Testis (tissue), 2 donors: ENCODE data around the gene CTSW.

Experiments used
- POLR2A ChIP-seq: fragments of 450-650 bp; IDR thresholded peaks from one replicate; pipeline ENCODE4 v1.6.1; 2017; ENCODE audit warnings: antibody characterized with exemption, mild to moderate bottlenecking, moderate library complexity
- TF ChIP-seq, protein P1 (sequence below), 3 experiments: fragments of 450-650 bp in 2 of 3; fragments of 200-600 bp in 1 of 3; sonication (generic) in 1 of 3; IDR thresholded peaks; one replicate each; pipeline ENCODE4 v1.5.1; 2016 to 2019; ENCODE audit warnings: antibody characterized with exemption in 3 of 3, mild to moderate bottlenecking in 2 of 3, moderate library complexity in 1 of 3

DNA sequence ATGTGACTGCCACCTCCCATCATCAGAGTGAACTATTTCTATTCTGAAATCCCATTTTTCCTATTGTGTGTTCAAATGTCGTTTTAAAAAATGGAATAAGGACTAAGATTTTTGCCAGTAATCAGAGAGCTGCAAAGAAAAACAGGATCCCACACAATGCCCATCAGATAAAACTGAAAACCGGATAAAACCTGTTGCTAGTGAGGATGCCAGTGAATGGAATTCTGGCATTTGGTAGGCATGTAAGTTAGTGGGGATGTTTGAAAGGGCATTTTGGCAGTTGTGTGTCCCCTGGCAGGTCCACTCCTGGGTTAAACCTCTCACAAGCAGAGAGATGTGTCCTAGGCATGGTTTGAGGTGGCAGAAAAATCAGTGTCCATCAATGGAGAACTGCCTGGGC, 45.8 kb downstream of the CTSW start:
- TF ChIP-seq, protein P1, sequence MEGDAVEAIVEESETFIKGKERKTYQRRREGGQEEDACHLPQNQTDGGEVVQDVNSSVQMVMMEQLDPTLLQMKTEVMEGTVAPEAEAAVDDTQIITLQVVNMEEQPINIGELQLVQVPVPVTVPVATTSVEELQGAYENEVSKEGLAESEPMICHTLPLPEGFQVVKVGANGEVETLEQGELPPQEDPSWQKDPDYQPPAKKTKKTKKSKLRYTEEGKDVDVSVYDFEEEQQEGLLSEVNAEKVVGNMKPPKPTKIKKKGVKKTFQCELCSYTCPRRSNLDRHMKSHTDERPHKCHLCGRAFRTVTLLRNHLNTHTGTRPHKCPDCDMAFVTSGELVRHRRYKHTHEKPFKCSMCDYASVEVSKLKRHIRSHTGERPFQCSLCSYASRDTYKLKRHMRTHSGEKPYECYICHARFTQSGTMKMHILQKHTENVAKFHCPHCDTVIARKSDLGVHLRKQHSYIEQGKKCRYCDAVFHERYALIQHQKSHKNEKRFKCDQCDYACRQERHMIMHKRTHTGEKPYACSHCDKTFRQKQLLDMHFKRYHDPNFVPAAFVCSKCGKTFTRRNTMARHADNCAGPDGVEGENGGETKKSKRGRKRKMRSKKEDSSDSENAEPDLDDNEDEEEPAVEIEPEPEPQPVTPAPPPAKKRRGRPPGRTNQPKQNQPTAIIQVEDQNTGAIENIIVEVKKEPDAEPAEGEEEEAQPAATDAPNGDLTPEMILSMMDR (IDR thresholded peaks at IDR 0.05): no peak
- TF ChIP-seq POLR2A: no peak
